ENCODE results near the gene GNB1L.

GNB1L gene

GRCh38 chr22:19886605-19887255 is 32.1 kb upstream of the GNB1L start:
- H3K9ac ChIP-seq (ENCODE audit: low read length), result no peak overlapping the region
- H2BK120ac ChIP-seq (ENCODE audit: insufficient read depth, low read length, poor library complexity), result no peak overlapping the region
- H3K23ac ChIP-seq (ENCODE audit: low read length), result no peak overlapping the region
- H2BK5ac ChIP-seq (ENCODE audit: low read depth, low read length, poor library complexity), result no peak overlapping the region
- H3K36me3 ChIP-seq (ENCODE audit: control insufficient read depth in 1 of 2, insufficient read depth in 2 of 2, low read length in 2 of 2), result no peaks in the 10 kb centered on the region
- peak overlapping the region; percentile 58 for H4K91ac ChIP-seq (ENCODE audit: low read depth, low read length)
- no peak overlapping the region for H3K4me2 ChIP-seq (ENCODE audit: low read length)
- H3K14ac ChIP-seq (ENCODE audit: low read length), result peak overlapping the region; percentile 21
- DNase-seq, result peak in 1 of 2 donors; percentile 69
- H2AK5ac ChIP-seq (ENCODE audit: low read length), result peak overlapping the region; percentile 21
- H3K27ac ChIP-seq (ENCODE audit: low read depth, low read length), result no peak overlapping the region
- no peak overlapping the region for H4K12ac ChIP-seq (ENCODE audit: low read depth, low read length)
- no peak overlapping the region for H3K18ac ChIP-seq (ENCODE audit: low read length)
- WGBS (ENCODE audit: extremely low coverage, insufficient coverage, insufficient read length), result no CpG with 5 or more reads among the region's 12 CpGs
- peaks cover 40 to 51% of the 10 kb centered on the region in 2 experiments for H3K4me1 ChIP-seq (ENCODE audit: control insufficient read depth in 1 of 2, insufficient read depth in 2 of 2, low read length in 2 of 2)
- no peaks in the 10 kb centered on the region for H3K27me3 ChIP-seq (ENCODE audit: insufficient read depth, low read length)
- no peak overlapping the region for H4K8ac ChIP-seq (ENCODE audit: low read depth, low read length)
- no peak overlapping the region for H3K4me3 ChIP-seq (ENCODE audit: low read depth, low read length)
- peaks cover 65% of the 10 kb centered on the region for H3K79me1 ChIP-seq (ENCODE audit: low read length)
- H3K79me2 ChIP-seq (ENCODE audit: control insufficient read depth, insufficient read depth, low read length, poor library complexity), result peaks cover 18% of the 10 kb centered on the region
- peak overlapping the region; percentile 74 for H2BK12ac ChIP-seq (ENCODE audit: low read length)
- no peaks in the 10 kb centered on the region for H3K9me3 ChIP-seq (ENCODE audit: insufficient read depth, low read depth, low read length)
- no peak overlapping the region for H2AFZ ChIP-seq (ENCODE audit: insufficient read depth, low read length, poor library complexity)
- no peak overlapping the region for H3K4ac ChIP-seq (ENCODE audit: low read depth, low read length)

- Histone ChIP-seq H3K4me1 (ENCODE audit: control insufficient read depth in 1 of 2, insufficient read depth in 2 of 2, low read length in 2 of 2) (peaks cover 39 to 50% of the 10 kb centered on the region in 2 experiments), H2BK120ac (ENCODE audit: insufficient read depth, low read length, poor library complexity) (peak overlapping the region; percentile 28), H2AK5ac (ENCODE audit: low read length) (peak overlapping the region; percentile 21), H3K23ac (ENCODE audit: low read length) (no peak overlapping the region), H4K8ac (ENCODE audit: low read depth, low read length) (no peak overlapping the region), H3K4me3 (ENCODE audit: low read depth, low read length) (no peak overlapping the region), H3K14ac (ENCODE audit: low read length) (no peak overlapping the region), H3K36me3 (ENCODE audit: control insufficient read depth in 1 of 2, insufficient read depth in 2 of 2, low read length in 2 of 2) (no peaks in the 10 kb centered on the region), H3K4ac (ENCODE audit: low read depth, low read length) (no peak overlapping the region), H3K4me2 (ENCODE audit: low read length) (no peak overlapping the region), H3K18ac (ENCODE audit: low read length) (peak overlapping the region; percentile 5), H3K9me3 (ENCODE audit: insufficient read depth, low read depth, low read length) (no peaks in the 10 kb centered on the region), H4K91ac (ENCODE audit: low read depth, low read length) (peak overlapping the region; percentile 77), H2AFZ (ENCODE audit: insufficient read depth, low read length, poor library complexity) (no peak overlapping the region), H2BK12ac (ENCODE audit: low read length) (peak overlapping the region; percentile 81), H3K27me3 (ENCODE audit: insufficient read depth, low read length) (no peaks in the 10 kb centered on the region), H2BK5ac (ENCODE audit: low read depth, low read length, poor library complexity) (no peak overlapping the region), H4K12ac (ENCODE audit: low read depth, low read length) (no peak overlapping the region), H3K79me1 (ENCODE audit: low read length) (peaks cover 63% of the 10 kb centered on the region), H3K9ac (ENCODE audit: low read length) (no peak overlapping the region), H3K27ac (ENCODE audit: low read depth, low read length) (no peak overlapping the region), H3K79me2 (ENCODE audit: control insufficient read depth, insufficient read depth, low read length, poor library complexity) (peaks cover 17% of the 10 kb centered on the region)
- WGBS (ENCODE audit: extremely low coverage, insufficient coverage, insufficient read length), result no CpG with 5 or more reads among the region's 15 CpGs
- peak; percentile 39 to 69 for DNase-seq
Measured at GRCh38 chr22:19885841-19886592, 31.3 kb upstream of the GNB1L start.

GRCh38 chr22:19884954-19885751 is 30.5 kb upstream of the GNB1L start:
- Histone ChIP-seq H3K27me3 (ENCODE audit: insufficient read depth, low read length) (no peaks in the 10 kb centered on the region), H4K8ac (ENCODE audit: low read depth, low read length) (peak overlapping the region; percentile 25), H3K4me3 (ENCODE audit: low read depth, low read length) (no peak overlapping the region), H3K9me3 (ENCODE audit: insufficient read depth, low read depth, low read length) (no peaks in the 10 kb centered on the region), H2AFZ (ENCODE audit: insufficient read depth, low read length, poor library complexity) (peak overlapping the region; percentile 6), H2BK120ac (ENCODE audit: insufficient read depth, low read length, poor library complexity) (peak overlapping the region; percentile 28), H2BK5ac (ENCODE audit: low read depth, low read length, poor library complexity) (no peak overlapping the region), H3K4me2 (ENCODE audit: low read length) (no peak overlapping the region), H3K4me1 (ENCODE audit: control insufficient read depth in 1 of 2, insufficient read depth in 2 of 2, low read length in 2 of 2) (peaks cover 41 to 50% of the 10 kb centered on the region in 2 experiments), H3K23ac (ENCODE audit: low read length) (no peak overlapping the region), H3K27ac (ENCODE audit: low read depth, low read length) (no peak overlapping the region), H4K91ac (ENCODE audit: low read depth, low read length) (peak overlapping the region; percentile 77), H2AK5ac (ENCODE audit: low read length) (peak overlapping the region; percentile 76), H3K14ac (ENCODE audit: low read length) (peak overlapping the region; percentile 59), H4K12ac (ENCODE audit: low read depth, low read length) (no peak overlapping the region), H3K36me3 (ENCODE audit: control insufficient read depth in 1 of 2, insufficient read depth in 2 of 2, low read length in 2 of 2) (no peaks in the 10 kb centered on the region), H3K79me2 (ENCODE audit: control insufficient read depth, insufficient read depth, low read length, poor library complexity) (peaks cover 17% of the 10 kb centered on the region), H3K18ac (ENCODE audit: low read length) (peak overlapping the region; percentile 34), H3K4ac (ENCODE audit: low read depth, low read length) (no peak overlapping the region), H2BK12ac (ENCODE audit: low read length) (peak overlapping the region; percentile 85), H3K79me1 (ENCODE audit: low read length) (peaks cover 64% of the 10 kb centered on the region), H3K9ac (ENCODE audit: low read length) (no peak overlapping the region)
- no peak for DNase-seq
- WGBS (ENCODE audit: extremely low coverage, insufficient coverage, insufficient read length), result no CpG with 5 or more reads among the region's 26 CpGs

- Histone ChIP-seq H3K9me3 (ENCODE audit: insufficient read depth, low read depth, low read length) (peaks cover 1% of the 10 kb centered on the region), H3K4me2 (ENCODE audit: low read length) (no peak overlapping the region), H3K79me2 (ENCODE audit: control insufficient read depth, insufficient read depth, low read length, poor library complexity) (peaks cover 24% of the 10 kb centered on the region), H3K14ac (ENCODE audit: low read length) (peak overlapping the region; percentile 59), H3K9ac (ENCODE audit: low read length) (no peak overlapping the region), H3K4me3 (ENCODE audit: low read depth, low read length) (no peak overlapping the region), H2AK5ac (ENCODE audit: low read length) (peak overlapping the region; percentile 65), H3K23ac (ENCODE audit: low read length) (no peak overlapping the region), H3K36me3 (ENCODE audit: control insufficient read depth in 1 of 2, insufficient read depth in 2 of 2, low read length in 2 of 2) (no peaks in the 10 kb centered on the region), H2BK120ac (ENCODE audit: insufficient read depth, low read length, poor library complexity) (peak overlapping the region; percentile 48), H2AFZ (ENCODE audit: insufficient read depth, low read length, poor library complexity) (no peak overlapping the region), H2BK12ac (ENCODE audit: low read length) (peak overlapping the region; percentile 85), H3K4ac (ENCODE audit: low read depth, low read length) (peak overlapping the region; percentile 1), H4K8ac (ENCODE audit: low read depth, low read length) (no peak overlapping the region), H4K91ac (ENCODE audit: low read depth, low read length) (peak overlapping the region; percentile 77), H3K27ac (ENCODE audit: low read depth, low read length) (no peak overlapping the region), H4K12ac (ENCODE audit: low read depth, low read length) (no peak overlapping the region), H3K4me1 (ENCODE audit: control insufficient read depth in 1 of 2, insufficient read depth in 2 of 2, low read length in 2 of 2) (peaks cover 47 to 57% of the 10 kb centered on the region in 2 experiments), H2BK5ac (ENCODE audit: low read depth, low read length, poor library complexity) (no peak overlapping the region), H3K18ac (ENCODE audit: low read length) (no peak overlapping the region), H3K79me1 (ENCODE audit: low read length) (peaks cover 68% of the 10 kb centered on the region), H3K27me3 (ENCODE audit: insufficient read depth, low read length) (no peaks in the 10 kb centered on the region)
- no CpG with 5 or more reads among the region's 15 CpGs for WGBS (ENCODE audit: extremely low coverage, insufficient coverage, insufficient read length)
- DNase-seq, result no peak
Measured at GRCh38 chr22:19884161-19884953, 29.7 kb upstream of the GNB1L start.

Data from trophoblast cell (in vitro differentiated cells and primary cell).